ENCODE measurements around the gene MLST8.

MLST8 gene

GRCh38 chr16:2173916-2174315 lies 31.3 kb upstream of the MLST8 start:
- no peak for DNase-seq

DNA sequence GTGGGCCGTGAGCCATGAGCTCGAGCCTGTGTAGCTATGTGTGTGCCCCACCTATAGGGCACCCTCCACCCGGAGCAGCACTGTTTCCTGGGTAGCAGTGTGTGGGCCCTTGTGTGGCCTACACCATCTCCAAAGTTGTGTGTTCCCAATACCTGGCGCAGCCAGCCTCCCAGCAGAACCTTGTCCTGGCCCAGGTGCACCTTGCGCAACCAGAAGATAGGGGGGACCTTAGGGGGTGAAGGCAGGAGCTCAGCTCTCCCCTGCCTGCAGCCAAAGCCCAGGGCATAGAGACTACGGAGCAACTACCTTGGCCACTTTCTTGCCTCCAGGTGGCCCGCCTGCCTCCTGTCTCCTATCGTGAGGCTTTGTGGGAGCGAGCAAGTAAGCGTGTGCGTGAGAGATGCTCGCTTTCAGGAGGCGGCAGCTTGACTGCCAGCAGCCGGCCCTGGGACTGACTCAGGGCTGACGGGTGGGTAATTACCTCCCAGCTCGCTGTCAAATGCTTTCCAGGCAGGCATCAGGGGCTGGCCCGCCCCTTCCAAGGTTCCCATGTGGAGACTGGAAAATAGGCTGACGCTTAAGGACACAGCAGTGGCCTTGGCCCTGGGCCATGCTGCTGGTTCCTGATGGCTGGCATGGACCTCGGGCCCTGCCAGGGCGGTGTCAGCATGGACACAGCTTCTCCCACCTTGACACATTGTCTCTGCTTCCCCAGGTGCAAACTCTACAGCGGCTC lies 30.7 kb upstream of the MLST8 start:
- no peak for DNase-seq

- DNase-seq = no peak
Observed at GRCh38 chr16:2175454-2175853, 29.8 kb upstream of the MLST8 start.

GRCh38 chr16:2176047-2176446 lies 29.2 kb upstream of the MLST8 start:
- no peak for DNase-seq

DNA sequence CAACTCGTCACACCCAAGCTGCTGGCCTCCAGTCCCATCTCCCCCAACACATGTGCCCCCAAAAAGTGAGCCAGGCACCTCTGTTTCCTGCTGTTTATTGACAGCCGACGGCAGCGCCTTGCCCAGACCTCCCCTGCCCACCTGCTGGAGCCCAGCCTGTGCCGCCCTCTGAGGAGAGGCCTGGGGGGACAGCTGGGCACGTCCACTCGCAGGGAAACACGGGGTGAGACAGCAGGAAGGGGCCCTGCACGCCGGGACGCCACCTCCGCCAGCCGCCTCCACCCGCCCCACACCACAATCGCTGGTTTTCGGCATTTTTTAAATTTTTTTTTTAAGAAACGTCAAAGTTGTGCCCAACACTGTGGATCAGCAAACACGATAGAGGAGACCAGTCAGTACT lies 28.2 kb upstream of the MLST8 start:
- no peak for DNase-seq

DNA sequence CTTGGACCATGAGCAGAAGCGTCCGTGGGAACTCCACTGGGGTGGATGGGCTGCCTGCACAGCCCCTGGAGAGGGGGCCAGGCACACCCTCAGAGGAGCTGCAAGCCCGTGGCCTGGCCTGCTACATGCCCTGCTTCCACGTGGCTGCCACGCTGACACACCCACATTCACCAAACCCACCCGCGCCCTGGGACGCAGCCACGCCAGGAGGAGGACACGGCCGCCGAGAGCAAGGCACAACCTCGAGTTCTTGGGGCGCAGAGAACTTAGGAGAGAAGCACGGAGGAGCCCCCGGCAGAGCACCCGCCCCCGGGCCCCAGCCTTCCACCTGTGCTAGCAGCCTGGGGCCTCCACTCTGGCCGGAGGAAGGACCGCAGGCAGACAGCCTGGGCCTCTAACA lies 27.7 kb upstream of the MLST8 start:
- DNase-seq = no peak

GRCh38 chr16:2178321-2179106 lies 26.7 kb upstream of the MLST8 start:
- DNase-seq = peak; percentile 76

DNA sequence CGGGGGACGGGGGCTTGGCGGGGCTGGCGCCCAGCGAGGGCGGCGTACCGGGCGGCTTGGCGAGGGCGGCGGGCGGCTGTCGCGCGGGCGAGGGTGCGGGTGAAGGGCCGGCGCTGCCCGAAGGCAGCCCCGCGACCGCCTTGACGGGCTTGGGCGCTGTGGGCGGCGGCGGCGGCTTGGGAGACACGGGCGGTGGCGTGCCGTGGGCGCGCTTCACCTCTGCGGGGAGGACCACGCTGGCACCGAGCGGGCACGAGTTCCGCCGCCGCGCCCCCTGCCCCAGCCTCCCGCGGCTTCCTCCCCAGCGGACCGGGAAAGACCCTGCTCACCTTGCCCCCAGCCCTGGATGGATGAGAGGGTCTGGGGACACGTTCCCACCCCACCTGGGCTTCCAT lies 26.1 kb upstream of the MLST8 start:
- DNase-seq = no peak

DNA sequence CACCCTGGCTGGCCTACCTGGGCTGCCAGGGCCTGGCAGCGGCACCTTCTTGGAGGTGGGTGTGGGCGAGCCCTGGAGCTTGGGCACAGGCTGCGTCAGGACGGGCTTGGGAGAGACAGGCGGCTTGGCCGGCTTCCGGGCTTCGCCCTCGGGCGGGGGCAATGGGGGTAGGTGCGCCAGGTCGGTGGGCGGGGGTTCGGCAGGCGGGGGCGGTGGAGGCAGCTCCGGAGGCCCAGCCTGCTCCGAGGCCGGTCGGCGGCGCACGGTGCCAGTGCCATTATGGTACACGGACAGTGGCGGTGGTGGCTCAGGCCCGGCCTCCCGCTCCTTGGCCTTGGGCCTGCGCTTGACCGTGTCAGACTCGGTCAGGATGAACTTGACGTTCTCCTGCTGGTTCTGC lies 25.7 kb upstream of the MLST8 start:
- DNase-seq = no peak

- no peak for DNase-seq
Observed at GRCh38 chr16:2180461-2180860, 24.8 kb upstream of the MLST8 start.

GRCh38 chr16:2180962-2181923 lies 24.0 kb upstream of the MLST8 start:
- DNase-seq = no peak

GRCh38 chr16:2181952-2182351 lies 23.3 kb upstream of the MLST8 start:
- no peak for DNase-seq

DNA sequence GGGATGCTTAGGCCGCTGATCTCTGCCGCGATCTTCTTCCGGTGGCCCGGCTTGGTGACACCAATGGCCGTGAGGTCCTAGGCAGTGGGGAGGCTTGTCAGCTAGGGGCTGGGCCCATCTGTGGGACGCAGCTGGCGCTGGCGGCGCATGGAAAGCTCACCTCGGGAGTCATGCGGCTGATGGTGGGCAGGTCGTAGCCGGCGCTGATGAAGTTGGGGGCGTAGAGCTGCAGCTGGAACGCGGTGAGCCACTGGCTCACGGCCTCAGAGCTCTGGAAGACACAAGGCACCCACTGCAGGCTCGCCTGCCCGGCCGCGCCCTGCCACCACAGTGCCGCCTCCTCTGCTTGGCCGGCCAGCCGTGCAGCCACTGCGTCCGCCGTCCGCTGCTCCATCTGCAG lies 21.6 kb upstream of the MLST8 start:
- DNase-seq = no peak

DNA sequence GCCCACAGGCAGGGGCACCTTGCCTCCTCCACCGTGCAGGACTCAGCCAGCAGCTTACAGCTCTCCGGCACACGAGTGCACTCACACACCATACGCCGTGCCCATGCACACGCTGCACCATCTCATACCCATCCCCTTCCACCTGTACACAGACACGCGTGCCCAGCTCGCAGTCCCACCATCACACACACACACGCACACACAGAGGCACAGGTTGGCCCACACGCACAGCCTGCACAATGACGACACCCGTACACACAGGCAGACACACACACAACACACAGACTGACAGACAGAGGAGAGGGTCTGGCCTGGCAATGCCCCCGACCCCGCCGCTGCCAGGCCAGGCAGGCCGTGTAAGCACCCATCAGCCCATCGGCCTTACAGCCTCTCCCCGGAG lies 20.9 kb upstream of the MLST8 start:
- DNase-seq = no peak

GRCh38 chr16:2184962-2185361 lies 20.3 kb upstream of the MLST8 start:
- DNase-seq = no peak

GRCh38 chr16:2186064-2186463 lies 19.2 kb upstream of the MLST8 start:
- DNase-seq = no peak

DNA sequence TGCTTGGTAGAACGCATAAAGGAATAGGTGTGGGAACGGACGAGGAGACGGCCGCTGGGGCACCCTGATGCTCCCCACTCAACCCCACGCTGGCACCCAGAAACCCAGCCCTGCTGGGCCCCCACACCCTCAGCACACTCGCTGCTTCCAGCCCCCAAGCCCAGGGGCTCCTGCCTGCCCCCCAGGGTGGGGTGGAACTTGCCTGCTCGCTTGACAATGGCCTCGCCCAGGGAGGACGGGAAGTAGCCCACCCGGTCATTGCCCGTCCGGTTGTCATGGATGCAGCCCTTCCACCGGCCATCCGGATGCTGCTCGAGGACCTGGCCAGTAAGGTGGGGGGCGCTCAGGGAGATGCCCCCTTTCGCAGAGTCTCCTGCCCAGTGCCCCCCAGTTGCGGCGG lies 18.7 kb upstream of the MLST8 start:
- DNase-seq = no peak

DNA sequence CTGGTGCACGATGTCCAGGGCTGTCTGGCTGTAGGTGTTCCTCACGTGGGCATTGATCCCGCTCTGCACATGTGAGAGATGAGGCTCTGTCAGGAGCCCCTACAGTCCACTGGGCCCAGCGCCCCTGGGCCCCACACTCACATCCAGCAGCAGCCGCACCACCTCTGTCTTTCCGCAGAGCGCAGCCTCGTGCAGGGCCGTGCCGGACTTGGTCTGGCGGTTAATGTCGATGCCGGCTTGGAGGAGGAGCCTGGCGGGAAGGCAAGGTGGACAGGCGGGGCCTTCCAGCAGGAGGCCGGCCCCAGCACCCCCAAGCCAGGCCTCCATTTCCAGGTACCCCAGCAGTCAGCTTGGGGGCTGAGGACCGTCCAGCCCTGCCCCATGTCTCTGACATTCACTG lies 18.0 kb upstream of the MLST8 start:
- DNase-seq = no peak

DNA sequence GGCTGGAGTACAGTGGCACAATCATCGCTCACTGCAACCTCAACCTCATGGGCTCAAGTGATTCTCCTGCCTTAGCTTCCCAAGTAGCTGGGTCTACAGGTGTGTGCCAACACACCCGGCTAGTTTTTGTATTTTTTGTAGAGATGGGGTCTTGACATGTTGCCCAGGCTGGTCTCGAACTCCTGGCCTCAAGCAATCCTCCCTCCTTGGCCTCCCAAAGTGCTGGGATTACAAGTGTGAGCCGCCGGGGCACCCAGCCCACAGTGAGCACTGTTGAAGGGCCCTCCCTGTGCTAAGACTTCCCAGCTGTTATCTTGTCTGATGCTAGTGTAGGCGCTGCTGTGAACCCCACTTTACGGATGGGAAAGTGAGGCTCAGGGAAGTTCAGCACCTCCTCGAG lies 16.9 kb upstream of the MLST8 start:
- no peak for DNase-seq

- no peak for DNase-seq
Observed at GRCh38 chr16:2189252-2189893, 15.9 kb upstream of the MLST8 start.

GRCh38 chr16:2190002-2190658 lies 15.1 kb upstream of the MLST8 start:
- DNase-seq = no peak
